Astrocyte (in vitro differentiated cells and primary cell): ENCODE data around the gene IL1RAP. TPM values are rescaled to one million over a fixed set of nuclear protein-coding genes. Genes with fewer than 3 reads are reported as not detected.

Experiments
- DNase-seq: peaks from one replicate; pipeline ENCODE4 v3.0.0-alpha.2; 2010; ENCODE audit warnings: low read depth
- FAIRE-seq: peaks from 2 replicates; lab custom pipeline; 2011; peaks lifted over from hg19 to GRCh38; lab: Jason Lieb, UNC
- H2AFZ ChIP-seq: 2 replicates; pipeline ENCODE4 v1.6.0; 2012; ENCODE audit warnings: low read depth, low read length, inconsistent platforms
- H3K27ac ChIP-seq: 2 replicates; pipeline ENCODE4 v1.5.1; 2011; ENCODE audit warnings: low read depth, low read length, inconsistent platforms
- H3K27me3 ChIP-seq: 2 replicates; pipeline ENCODE4 v1.6.0; 2011; ENCODE audit warnings: low read length, inconsistent platforms; ENCODE audit not compliant: insufficient read depth
- H3K36me3 ChIP-seq: 2 replicates; pipeline ENCODE4 v1.5.1; 2011; ENCODE audit warnings: low read length, inconsistent platforms; ENCODE audit not compliant: insufficient read depth
- H3K4me1 ChIP-seq: 2 replicates; pipeline ENCODE4 v1.5.1; 2011; ENCODE audit warnings: low read length, inconsistent platforms; ENCODE audit not compliant: insufficient read depth
- H3K4me2 ChIP-seq: 2 replicates; pipeline ENCODE4 v1.6.0; 2012; ENCODE audit warnings: low read length, inconsistent platforms
- H3K4me3 ChIP-seq: 2 replicates; pipeline ENCODE4 v1.5.1; 2011; ENCODE audit warnings: low read depth, mild to moderate bottlenecking, low read length, inconsistent platforms; ENCODE audit not compliant: insufficient read depth
- H3K79me2 ChIP-seq: 2 replicates; pipeline ENCODE4 v1.6.0; 2012; ENCODE audit warnings: mild to moderate bottlenecking, low read length, inconsistent platforms; ENCODE audit not compliant: insufficient read depth
- H3K9ac ChIP-seq: 2 replicates; pipeline ENCODE4 v1.6.0; 2012; ENCODE audit warnings: mild to moderate bottlenecking, low read length, inconsistent platforms
- H3K9me3 ChIP-seq: 2 replicates; pipeline ENCODE4 v1.5.1; 2012; ENCODE audit warnings: low read depth, mild to moderate bottlenecking, low read length, inconsistent platforms; ENCODE audit not compliant: insufficient read depth
- H4K20me1 ChIP-seq: 2 replicates; pipeline ENCODE4 v1.6.0; 2012; ENCODE audit warnings: low read length, inconsistent platforms; ENCODE audit not compliant: insufficient read depth
- H3K27ac Mint-ChIP-seq: one replicate; pipeline ENCODE4 v1.8.0; 2021; ENCODE audit warnings: mild to moderate bottlenecking, mixed read lengths; ENCODE audit not compliant: unreplicated experiment
- H3K27me3 Mint-ChIP-seq: one replicate; pipeline ENCODE4 v1.8.0; 2021; ENCODE audit warnings: low read depth, mixed read lengths; ENCODE audit not compliant: unreplicated experiment
- H3K36me3 Mint-ChIP-seq: one replicate; pipeline ENCODE4 v1.8.0; 2021; ENCODE audit warnings: low read depth, mixed read lengths; ENCODE audit not compliant: unreplicated experiment
- H3K4me1 Mint-ChIP-seq: one replicate; pipeline ENCODE4 v1.8.0; 2021; ENCODE audit warnings: low read depth, mixed read lengths; ENCODE audit not compliant: unreplicated experiment
- H3K4me3 Mint-ChIP-seq: one replicate; pipeline ENCODE4 v1.8.0; 2021; ENCODE audit warnings: mild to moderate bottlenecking, moderate library complexity, mixed read lengths; ENCODE audit not compliant: unreplicated experiment
- H3K9me3 Mint-ChIP-seq: one replicate; pipeline ENCODE4 v1.8.0; 2021; ENCODE audit warnings: mild to moderate bottlenecking, mixed read lengths; ENCODE audit not compliant: unreplicated experiment
- CTCF ChIP-seq: IDR thresholded peaks from 2 replicates; pipeline ENCODE4 v1.5.1; 2011; ENCODE audit warnings: low read depth, mild to moderate bottlenecking, inconsistent platforms, low read length, moderate library complexity; ENCODE audit not compliant: insufficient read depth
- EZH2 ChIP-seq: IDR thresholded peaks from 2 replicates; pipeline ENCODE4 v1.6.1; 2012; ENCODE audit warnings: mild to moderate bottlenecking, low read length, inconsistent platforms; ENCODE audit not compliant: insufficient read depth
- total RNA-seq: library from RNA; stranded (reverse); gene quantifications from 2 replicates; pipeline ENCODE4 v1.2.1, GENCODE V29; 2021

The IL1RAP gene
- total RNA-seq, 1 donor from 2014 or later: 19.4 TPM

- Mint-ChIP-seq H3K4me1 (peaks cover 3% of the 10 kb centered on the region), H3K4me3 (no peak overlapping the region), H3K36me3 (no peaks in the 10 kb centered on the region), H3K27ac (no peak overlapping the region), H3K9me3 (no peaks in the 10 kb centered on the region), H3K27me3 (no peaks in the 10 kb centered on the region)
- Histone ChIP-seq H3K27me3 (no peaks in the 10 kb centered on the region), H3K4me1 (no peaks in the 10 kb centered on the region), H3K9me3 (no peaks in the 10 kb centered on the region), H4K20me1 (no peaks in the 10 kb centered on the region), H3K4me3 (no peak overlapping the region), H3K27ac (no peak overlapping the region), H2AFZ (no peak overlapping the region), H3K4me2 (no peak overlapping the region), H3K36me3 (no peaks in the 10 kb centered on the region), H3K79me2 (no peaks in the 10 kb centered on the region), H3K9ac (no peak overlapping the region)
- TF ChIP-seq EZH2 (no peak), CTCF (no peak)
- peak; percentile 53 for DNase-seq
- no peak for FAIRE-seq
Observed at GRCh38 chr3:190504354-190505125, 9.3 kb upstream of the IL1RAP start.

- no peaks in the 10 kb centered on the region for H3K27me3 ChIP-seq
- FAIRE-seq (no peak), DNase-seq (no peak)
- Mint-ChIP-seq H3K36me3 (no peaks in the 10 kb centered on the region), H3K27me3 (no peaks in the 10 kb centered on the region), H3K4me1 (peaks cover 3% of the 10 kb centered on the region), H3K4me3 (no peak overlapping the region), H3K9me3 (no peaks in the 10 kb centered on the region), H3K27ac (no peak overlapping the region)
- H3K36me3 ChIP-seq: no peaks in the 10 kb centered on the region
- no peaks in the 10 kb centered on the region for H3K4me1 ChIP-seq
- no peak overlapping the region for H3K4me3 ChIP-seq
- no peak overlapping the region for H3K9ac ChIP-seq
- no peaks in the 10 kb centered on the region for H3K9me3 ChIP-seq
- no peaks in the 10 kb centered on the region for H4K20me1 ChIP-seq
- H3K4me2 ChIP-seq: no peak overlapping the region
- no peaks in the 10 kb centered on the region for H3K79me2 ChIP-seq
- H3K27ac ChIP-seq: no peak overlapping the region
- no peak overlapping the region for H2AFZ ChIP-seq
- TF ChIP-seq EZH2 (no peak), CTCF (no peak)
Observed at GRCh38 chr3:190505381-190506003, 8.4 kb upstream of the IL1RAP start.

- no peaks in the 10 kb centered on the region for H3K9me3 Mint-ChIP-seq
- peaks cover 3% of the 10 kb centered on the region for H3K4me1 Mint-ChIP-seq
- FAIRE-seq: no peak
- no peak overlapping the region for H3K4me3 ChIP-seq
- no peak overlapping the region for H3K4me3 Mint-ChIP-seq
- H3K36me3 ChIP-seq: no peaks in the 10 kb centered on the region
- H3K27me3 ChIP-seq: no peaks in the 10 kb centered on the region
- H4K20me1 ChIP-seq: no peaks in the 10 kb centered on the region
- H3K4me2 ChIP-seq: no peak overlapping the region
- H3K36me3 Mint-ChIP-seq: no peaks in the 10 kb centered on the region
- H3K4me1 ChIP-seq: no peaks in the 10 kb centered on the region
- no peaks in the 10 kb centered on the region for H3K27me3 Mint-ChIP-seq
- H2AFZ ChIP-seq: no peak overlapping the region
- H3K9me3 ChIP-seq: no peaks in the 10 kb centered on the region
- no peak overlapping the region for H3K27ac ChIP-seq
- H3K79me2 ChIP-seq: no peaks in the 10 kb centered on the region
- no peak for DNase-seq
- TF ChIP-seq EZH2 (no peak), CTCF (no peak)
- H3K27ac Mint-ChIP-seq: no peak overlapping the region
- H3K9ac ChIP-seq: no peak overlapping the region
Observed at GRCh38 chr3:190506271-190506670, 7.6 kb upstream of the IL1RAP start.
